Measurements from ENCODE around the gene GALNT15.

DNA sequence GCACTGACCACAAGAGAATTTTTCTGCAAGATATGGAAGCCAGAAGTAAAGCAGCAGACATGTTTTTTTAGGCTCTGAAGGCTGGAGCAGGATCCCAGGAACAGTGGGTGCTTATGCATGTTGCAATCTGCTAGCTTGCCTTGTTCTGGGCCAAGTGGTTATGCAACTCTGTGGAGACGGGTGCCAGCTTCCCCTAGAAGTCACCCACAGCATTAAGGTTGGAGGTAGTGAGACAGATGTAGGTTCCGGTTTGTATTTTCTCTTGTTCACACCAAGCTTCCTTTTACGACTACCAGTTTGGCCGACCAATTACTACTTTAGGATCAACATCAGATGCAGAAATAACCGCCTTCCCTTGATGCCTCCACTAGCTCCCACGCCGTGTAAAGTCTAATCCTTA, 79.1 kb downstream of the GALNT15 start:
- TF ChIP-seq EP300 (IDR thresholded peaks at IDR 0.05; ENCODE audit: borderline replicate concordance) (no peak), ZBTB7A (IDR thresholded peaks at IDR 0.05; ENCODE audit: low read depth) (no peak), TEAD4 (IDR thresholded peaks at IDR 0.05) (no peak)

All from Ishikawa (cell line).